ENCODE results near the gene TMCO4.

TMCO4 gene

DNA sequence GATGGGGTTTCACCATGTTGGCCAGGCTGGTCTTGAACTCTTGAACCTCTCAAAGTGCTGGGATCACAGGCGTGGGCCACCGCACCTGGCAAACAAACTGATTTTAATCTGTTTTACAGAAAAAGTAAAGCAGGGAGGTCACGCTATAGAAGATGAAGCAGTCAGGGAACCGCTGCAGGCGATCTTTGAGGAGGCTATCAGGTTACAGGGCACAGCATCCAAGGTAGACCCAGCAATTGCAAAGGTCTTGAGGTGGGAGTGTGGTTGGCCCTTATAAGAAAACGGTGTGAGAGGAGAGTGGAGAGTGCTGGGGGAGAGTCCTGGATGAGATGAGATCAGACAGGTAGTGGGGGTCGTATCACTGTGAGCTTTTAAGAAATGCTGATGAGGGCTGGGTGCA is 2.6 kb upstream of the TMCO4 start:
- no peaks in the 10 kb centered on the region for H3K79me2 ChIP-seq (ENCODE audit: insufficient read depth, low read length)
- no peak overlapping the region for H3K4me2 ChIP-seq (ENCODE audit: low read length)
- no peak overlapping the region for H3K9ac ChIP-seq (ENCODE audit: low read length)
- no peaks in the 10 kb centered on the region for H4K20me1 ChIP-seq (ENCODE audit: insufficient read depth, low read length)
- H3K27me3 ChIP-seq (ENCODE audit: insufficient read depth, low read length): no peaks in the 10 kb centered on the region
- H3K4me1 ChIP-seq (ENCODE audit: insufficient read depth, low read length, severe bottlenecking): peaks cover 21% of the 10 kb centered on the region
- TF ChIP-seq, protein P1, sequence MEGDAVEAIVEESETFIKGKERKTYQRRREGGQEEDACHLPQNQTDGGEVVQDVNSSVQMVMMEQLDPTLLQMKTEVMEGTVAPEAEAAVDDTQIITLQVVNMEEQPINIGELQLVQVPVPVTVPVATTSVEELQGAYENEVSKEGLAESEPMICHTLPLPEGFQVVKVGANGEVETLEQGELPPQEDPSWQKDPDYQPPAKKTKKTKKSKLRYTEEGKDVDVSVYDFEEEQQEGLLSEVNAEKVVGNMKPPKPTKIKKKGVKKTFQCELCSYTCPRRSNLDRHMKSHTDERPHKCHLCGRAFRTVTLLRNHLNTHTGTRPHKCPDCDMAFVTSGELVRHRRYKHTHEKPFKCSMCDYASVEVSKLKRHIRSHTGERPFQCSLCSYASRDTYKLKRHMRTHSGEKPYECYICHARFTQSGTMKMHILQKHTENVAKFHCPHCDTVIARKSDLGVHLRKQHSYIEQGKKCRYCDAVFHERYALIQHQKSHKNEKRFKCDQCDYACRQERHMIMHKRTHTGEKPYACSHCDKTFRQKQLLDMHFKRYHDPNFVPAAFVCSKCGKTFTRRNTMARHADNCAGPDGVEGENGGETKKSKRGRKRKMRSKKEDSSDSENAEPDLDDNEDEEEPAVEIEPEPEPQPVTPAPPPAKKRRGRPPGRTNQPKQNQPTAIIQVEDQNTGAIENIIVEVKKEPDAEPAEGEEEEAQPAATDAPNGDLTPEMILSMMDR (IDR thresholded peaks at IDR 0.05; ENCODE audit: low read length): no peak
- no peak for TF ChIP-seq EZH2 (IDR thresholded peaks at IDR 0.05; ENCODE audit: borderline replicate concordance, low read length)
- H2AFZ ChIP-seq (ENCODE audit: low read length): no peak overlapping the region
- H3K9me3 ChIP-seq (ENCODE audit: low read length): no peaks in the 10 kb centered on the region
- H3K36me3 ChIP-seq (ENCODE audit: insufficient read depth, low read length): no peaks in the 10 kb centered on the region
- no peaks in the 10 kb centered on the region for H3K9me2 ChIP-seq (ENCODE audit: low read depth, low read length)
- H3F3A ChIP-seq (ENCODE audit: insufficient read depth, low read length): no peaks in the 10 kb centered on the region
- H3K4me3 ChIP-seq (ENCODE audit: low read depth, low read length, poor library complexity, severe bottlenecking): no peak overlapping the region
- no peak overlapping the region for H3K27ac ChIP-seq (ENCODE audit: low read depth, low read length, poor library complexity, severe bottlenecking)

- no peaks in the 10 kb centered on the region for H3K27me3 ChIP-seq (ENCODE audit: insufficient read depth, low read length)
- H3K36me3 ChIP-seq (ENCODE audit: insufficient read depth, low read length): no peaks in the 10 kb centered on the region
- no peaks in the 10 kb centered on the region for H4K20me1 ChIP-seq (ENCODE audit: insufficient read depth, low read length)
- H3K9ac ChIP-seq (ENCODE audit: low read length): peak overlapping the region; percentile 65
- H3K9me2 ChIP-seq (ENCODE audit: low read depth, low read length): no peaks in the 10 kb centered on the region
- peaks cover 21% of the 10 kb centered on the region for H3K4me1 ChIP-seq (ENCODE audit: insufficient read depth, low read length, severe bottlenecking)
- no peaks in the 10 kb centered on the region for H3K9me3 ChIP-seq (ENCODE audit: low read length)
- H2AFZ ChIP-seq (ENCODE audit: low read length): peak overlapping the region; percentile 91
- H3K27ac ChIP-seq (ENCODE audit: low read depth, low read length, poor library complexity, severe bottlenecking): peak overlapping the region; percentile 7
- TF ChIP-seq, protein P1 (IDR thresholded peaks at IDR 0.05; ENCODE audit: low read length): no peak
- TF ChIP-seq EZH2 (IDR thresholded peaks at IDR 0.05; ENCODE audit: borderline replicate concordance, low read length): no peak
- H3K4me2 ChIP-seq (ENCODE audit: low read length): peak overlapping the region; percentile 76
- H3K4me3 ChIP-seq (ENCODE audit: low read depth, low read length, poor library complexity, severe bottlenecking): peak overlapping the region; percentile 61
- no peaks in the 10 kb centered on the region for H3K79me2 ChIP-seq (ENCODE audit: insufficient read depth, low read length)
- H3F3A ChIP-seq (ENCODE audit: insufficient read depth, low read length): no peaks in the 10 kb centered on the region
Measured at GRCh38 chr1:19800076-19800804, 524 bp upstream of the TMCO4 start.

DNA sequence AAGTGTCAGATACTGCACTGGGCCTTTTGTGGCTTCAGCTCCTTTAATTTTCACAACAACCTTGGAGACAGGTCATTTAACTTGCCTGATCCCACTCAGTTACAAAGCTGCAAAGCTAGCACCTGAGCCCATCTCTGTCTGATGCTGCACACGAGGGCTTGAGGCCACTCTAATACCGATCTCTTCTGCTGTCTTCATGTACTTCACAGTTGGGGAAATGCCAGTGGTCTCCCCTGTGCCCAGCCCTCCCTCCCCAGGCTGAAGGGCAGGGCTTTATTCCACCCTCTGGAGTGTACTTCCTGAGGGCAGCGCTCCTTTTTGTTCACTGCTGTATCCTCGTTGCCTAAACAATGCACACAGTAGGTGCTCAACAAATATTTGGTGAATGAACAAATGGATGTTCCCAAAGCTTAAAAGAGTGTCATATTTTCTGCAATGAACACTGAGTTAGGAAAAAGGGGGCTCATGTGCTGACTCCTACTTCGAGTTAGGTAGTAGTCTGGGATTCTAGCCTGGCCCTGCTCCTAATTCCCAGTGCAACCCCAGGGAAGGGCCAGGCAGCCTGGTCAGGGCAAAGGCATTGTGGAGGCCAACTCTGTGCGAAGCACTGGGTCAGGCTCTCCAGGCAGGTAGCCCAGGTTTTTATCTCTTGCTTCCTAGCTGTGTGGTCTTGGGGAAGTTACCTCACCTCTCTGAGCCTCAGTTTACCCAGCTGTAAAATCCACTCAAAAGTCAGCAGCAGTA is 1.1 kb downstream of the TMCO4 start:
- H3K9ac ChIP-seq (ENCODE audit: low read length): peak overlapping the region; percentile 65
- peak overlapping the region; percentile 76 for H3K4me2 ChIP-seq (ENCODE audit: low read length)
- H3K27ac ChIP-seq (ENCODE audit: low read depth, low read length, poor library complexity, severe bottlenecking): peak overlapping the region; percentile 51
- H3K4me3 ChIP-seq (ENCODE audit: low read depth, low read length, poor library complexity, severe bottlenecking): peak overlapping the region; percentile 61
- no peaks in the 10 kb centered on the region for H3K79me2 ChIP-seq (ENCODE audit: insufficient read depth, low read length)
- H3K4me1 ChIP-seq (ENCODE audit: insufficient read depth, low read length, severe bottlenecking): peaks cover 21% of the 10 kb centered on the region
- no peaks in the 10 kb centered on the region for H3K9me2 ChIP-seq (ENCODE audit: low read depth, low read length)
- no peaks in the 10 kb centered on the region for H3K27me3 ChIP-seq (ENCODE audit: insufficient read depth, low read length)
- H3K9me3 ChIP-seq (ENCODE audit: low read length): no peaks in the 10 kb centered on the region
- no peak for TF ChIP-seq EZH2 (IDR thresholded peaks at IDR 0.05; ENCODE audit: borderline replicate concordance, low read length)
- TF ChIP-seq, protein P1 (IDR thresholded peaks at IDR 0.05; ENCODE audit: low read length): no peak
- H4K20me1 ChIP-seq (ENCODE audit: insufficient read depth, low read length): no peaks in the 10 kb centered on the region
- no peaks in the 10 kb centered on the region for H3K36me3 ChIP-seq (ENCODE audit: insufficient read depth, low read length)
- H2AFZ ChIP-seq (ENCODE audit: low read length): peak overlapping the region; percentile 98; the same call in 1 of the 2 replicates
- H3F3A ChIP-seq (ENCODE audit: insufficient read depth, low read length): no peaks in the 10 kb centered on the region
